Measurements from ENCODE around the gene CSE1L. TPM values are rescaled to one million over a fixed set of nuclear protein-coding genes. Genes with fewer than 3 reads are reported as not detected.
A peak's percentile ranks its signal among the peaks of the same experiment; 100 is the strongest.

CSE1L gene
- total RNA-seq (100 to 1,000 TPM in 1 of 2 donors, 10 to 100 TPM in 1; 96.6 to 126 TPM), polyA plus RNA-seq (ENCODE audit: insufficient read depth, low read depth, low replicate concordance) (94.8 TPM)
- long read RNA-seq, donor 1, transcript CSE1L-201 (25 exons, 3,553 nt), result major isoform, 26 of 253 reads
- long read RNA-seq, donor 1, partial matches to known transcripts, result 226 of 253 reads
- long read RNA-seq, donor 1, other reads (novel, unspliced or antisense), result 0 of 253 reads
- long read RNA-seq, donor 2, transcript CSE1L-201 (25 exons, 3,553 nt), result major isoform, 22 of 103 reads
- long read RNA-seq, donor 2, partial matches to known transcripts, result 80 of 103 reads
- long read RNA-seq, donor 2, other reads (novel, unspliced or antisense), result 0 of 103 reads

DNA sequence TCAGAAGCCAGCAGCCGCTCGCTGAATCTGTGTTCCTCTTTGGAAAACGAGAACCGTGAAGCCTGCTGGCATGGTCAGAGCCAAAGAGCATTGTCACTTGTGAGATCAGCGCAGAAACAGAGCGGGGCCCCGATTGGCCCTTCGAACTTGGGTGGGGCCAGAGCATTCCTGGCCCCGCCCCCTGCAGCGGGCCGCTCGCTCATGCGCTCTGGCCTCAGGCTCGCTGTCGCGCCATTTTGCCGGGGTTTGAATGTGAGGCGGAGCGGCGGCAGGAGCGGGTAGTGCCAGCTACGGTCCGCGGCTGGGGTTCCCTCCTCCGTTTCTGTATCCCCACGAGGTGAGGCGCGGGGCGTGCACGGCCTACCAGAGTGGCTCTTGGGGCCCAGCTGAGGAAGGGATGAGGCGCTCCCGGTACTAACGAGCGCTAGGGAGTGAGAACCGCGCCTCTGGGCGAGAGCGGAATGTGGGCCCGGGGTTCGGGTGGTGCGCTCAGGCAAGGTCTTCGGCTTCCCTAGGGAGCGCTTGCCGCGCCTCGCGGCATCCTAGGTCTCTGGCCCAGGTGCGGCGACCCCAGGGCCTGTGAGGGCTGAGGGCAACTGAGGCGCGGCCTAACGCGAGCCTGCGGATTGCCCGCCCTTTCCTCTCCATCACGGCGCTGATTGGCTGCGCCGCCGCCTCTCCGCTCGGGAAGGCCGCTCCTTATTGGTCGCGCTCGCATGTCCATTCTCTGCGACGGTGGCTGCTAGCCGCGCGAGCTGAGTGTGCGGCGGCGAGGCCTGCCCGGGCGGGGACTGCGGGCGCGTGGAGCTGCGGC lies at the start of gene CSE1L:
Gene CSE1L, plus strand, starts transcription at position 226 of the 814 bp plus-strand sequence. CDS start 12,152 bp downstream, outside the sequence.
- Histone ChIP-seq H3K9me3 (no peaks in the 10 kb centered on the region), H3K27me3 (no peaks in the 10 kb centered on the region), H3K36me3 (ENCODE audit: low read depth, missing control alignments) (no peaks in the 10 kb centered on the region), H3K4me1 (peaks cover 5% of the 10 kb centered on the region), H3K27ac (peak within 1 kb of the TSS; percentile 91 to 93), H3K4me3 (peak within 1 kb of the TSS; percentile 94 to 95)
- 0% methylated on average over 17 to 79 of the region's 80 CpGs for WGBS, 2 donors
- peak; percentile 97 for DNase-seq
- TF ChIP-seq POLR2A (IDR thresholded peaks at IDR 0.05) (no peak), CTCF (IDR thresholded peaks at IDR 0.05) (peak in 2 of 3 experiments; percentile 16 to 54)
- intact Hi-C loops (cut with DNase I; ENCODE audit: low total_unique reads), result no loop called here

GRCh38 chr20:48999890-49000870 lies 45.9 kb upstream of the CSE1L start:
- DNase-seq, result no peak
- Histone ChIP-seq H3K36me3 (ENCODE audit: low read depth, missing control alignments) (no peaks in the 10 kb centered on the region), H3K27me3 (no peaks in the 10 kb centered on the region), H3K27ac (no peak overlapping the region), H3K4me3 (no peak overlapping the region), H3K9me3 (no peaks in the 10 kb centered on the region), H3K4me1 (no peaks in the 10 kb centered on the region)
- intact Hi-C loops (cut with DNase I; ENCODE audit: low total_unique reads), result no loop called here
- 35 to 51% methylated on average over 3 of the region's 3 CpGs for WGBS, 2 donors
- TF ChIP-seq CTCF (IDR thresholded peaks at IDR 0.05) (no peak), POLR2A (IDR thresholded peaks at IDR 0.05) (no peak)

- no peak overlapping the region for H3K4me3 ChIP-seq
- DNase-seq, result no peak
- H3K36me3 ChIP-seq (ENCODE audit: low read depth, missing control alignments), result no peaks in the 10 kb centered on the region
- H3K27ac ChIP-seq, result no peak overlapping the region
- TF ChIP-seq POLR2A (IDR thresholded peaks at IDR 0.05), result no peak
- no peak for TF ChIP-seq CTCF (IDR thresholded peaks at IDR 0.05)
- no peaks in the 10 kb centered on the region for H3K27me3 ChIP-seq
- WGBS, 2 donors, result 96 to 98% methylated on average over 7 of the region's 7 CpGs
- intact Hi-C loops (cut with DNase I; ENCODE audit: low total_unique reads), result no loop called here
- H3K4me1 ChIP-seq, result no peaks in the 10 kb centered on the region
- H3K9me3 ChIP-seq, result no peaks in the 10 kb centered on the region
Measured at GRCh38 chr20:49001741-49002140, 44.4 kb upstream of the CSE1L start.

DNA sequence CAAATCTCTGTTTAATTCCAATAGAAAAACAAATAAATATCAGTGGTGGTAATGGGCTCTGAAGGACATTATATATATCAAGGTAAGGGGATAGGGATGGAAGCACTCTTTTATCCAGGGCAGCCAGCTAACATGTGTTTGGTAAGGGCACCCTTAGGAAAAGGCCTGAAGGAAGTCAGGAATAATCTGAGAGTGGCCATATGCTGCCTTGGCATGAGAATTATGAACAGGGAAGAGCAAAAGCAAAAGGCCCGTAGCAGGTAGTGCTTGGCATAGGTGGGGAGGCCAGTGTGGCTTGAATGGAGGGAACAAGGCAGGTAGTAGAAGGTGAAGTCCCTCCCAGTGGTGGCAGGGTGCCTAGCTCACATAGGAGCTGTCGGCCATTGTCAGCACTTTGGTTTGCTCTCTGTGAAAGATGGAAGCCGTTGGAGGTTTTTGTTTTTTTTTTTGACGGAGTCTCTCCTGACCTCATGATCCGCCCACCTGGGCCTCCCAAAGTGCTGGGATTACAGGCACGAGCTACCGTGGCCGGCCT lies 39.6 kb upstream of the CSE1L start:
- Histone ChIP-seq H3K36me3 (ENCODE audit: low read depth, missing control alignments) (no peaks in the 10 kb centered on the region), H3K4me3 (no peak overlapping the region), H3K4me1 (no peaks in the 10 kb centered on the region), H3K27ac (no peak overlapping the region), H3K9me3 (no peaks in the 10 kb centered on the region), H3K27me3 (no peaks in the 10 kb centered on the region)
- no peak for DNase-seq
- intact Hi-C loops (cut with DNase I; ENCODE audit: low total_unique reads), result no loop called here
- WGBS, 2 donors, result 77 to 86% methylated on average over 8 of the region's 8 CpGs
- TF ChIP-seq CTCF (IDR thresholded peaks at IDR 0.05), result no peak
- no peak for TF ChIP-seq POLR2A (IDR thresholded peaks at IDR 0.05)

All from testis (tissue), 5 donors.